Activated CD4-positive, alpha-beta T cell treated with anti-CD3 and anti-CD28 coated beads for 24 hours (primary cell): ENCODE results near the gene ARGLU1.
"Not testable (repeated sequence)": the region's sequence is repeated elsewhere in the genome, so short reads cannot be mapped to it uniquely, and the experiment has no call there.

Source experiments
- DNase-seq, 2 donors: peaks; one replicate each; pipeline ENCODE4 v3.0.0-alpha.2; 2020; ENCODE audit warnings: low read depth in 2 of 2

The ARGLU1 gene, protein sequence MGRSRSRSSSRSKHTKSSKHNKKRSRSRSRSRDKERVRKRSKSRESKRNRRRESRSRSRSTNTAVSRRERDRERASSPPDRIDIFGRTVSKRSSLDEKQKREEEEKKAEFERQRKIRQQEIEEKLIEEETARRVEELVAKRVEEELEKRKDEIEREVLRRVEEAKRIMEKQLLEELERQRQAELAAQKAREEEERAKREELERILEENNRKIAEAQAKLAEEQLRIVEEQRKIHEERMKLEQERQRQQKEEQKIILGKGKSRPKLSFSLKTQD

DNA sequence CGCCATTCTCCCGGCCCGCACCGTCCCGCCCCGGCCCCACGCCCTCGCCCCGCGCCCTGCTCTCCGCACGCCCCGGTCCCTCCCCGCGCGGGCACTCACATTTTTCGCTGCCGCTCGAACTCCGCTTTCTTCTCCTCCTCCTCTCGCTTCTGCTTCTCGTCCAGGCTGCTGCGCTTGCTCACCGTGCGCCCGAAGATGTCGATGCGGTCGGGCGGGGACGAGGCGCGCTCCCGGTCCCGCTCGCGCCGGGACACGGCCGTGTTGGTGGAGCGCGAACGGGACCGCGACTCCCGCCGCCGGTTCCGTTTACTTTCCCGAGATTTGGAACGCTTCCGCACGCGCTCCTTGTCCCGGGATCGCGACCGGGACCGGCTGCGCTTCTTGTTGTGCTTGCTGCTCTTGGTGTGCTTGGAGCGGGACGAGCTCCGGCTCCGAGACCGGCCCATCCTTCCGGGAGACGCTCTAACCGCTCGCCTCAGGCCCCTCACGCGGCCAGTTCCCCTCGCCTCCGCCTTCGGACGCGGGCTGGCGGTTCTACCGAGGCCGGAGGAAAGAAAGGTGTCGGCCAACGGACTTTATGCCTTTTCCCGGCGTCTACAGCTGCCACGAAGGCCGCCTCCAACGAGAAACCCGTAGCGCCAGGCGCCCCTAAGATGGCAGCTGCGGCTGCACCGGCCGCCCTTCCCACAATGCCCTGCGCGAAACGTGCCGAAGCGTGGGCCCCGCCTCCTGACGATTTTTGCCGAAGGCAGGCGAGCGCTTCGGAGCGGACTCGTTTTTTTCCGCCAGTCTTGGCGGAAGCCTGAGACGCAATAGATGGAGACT lies at the start of gene ARGLU1:
ARGLU1 (minus strand) TSS at position 664 of the 825 bp plus-strand sequence; CDS start at position 446, 218 bp downstream.
- peak; percentile 93 to 96 for DNase-seq

DNA sequence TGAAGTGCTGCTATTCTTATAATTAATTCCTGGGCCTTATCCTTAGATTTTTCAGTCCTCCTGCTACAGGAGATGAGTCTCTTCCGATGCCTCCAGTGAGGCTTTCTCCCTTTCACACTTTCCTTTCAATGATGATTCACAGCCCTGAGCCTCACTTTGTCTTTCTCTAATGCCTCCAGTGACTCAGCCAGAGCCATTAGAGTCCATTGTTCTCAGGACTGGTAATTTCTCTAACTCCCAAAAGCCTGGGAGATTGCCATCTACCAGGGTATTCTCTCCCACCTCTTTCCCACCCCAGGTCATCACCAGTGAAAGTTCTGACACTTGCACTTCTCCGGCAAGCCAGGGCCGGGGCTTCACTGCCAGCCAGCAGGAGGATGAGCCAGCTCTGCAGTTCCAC lies 49.6 kb upstream of the ARGLU1 start:
- no peak for DNase-seq

DNA sequence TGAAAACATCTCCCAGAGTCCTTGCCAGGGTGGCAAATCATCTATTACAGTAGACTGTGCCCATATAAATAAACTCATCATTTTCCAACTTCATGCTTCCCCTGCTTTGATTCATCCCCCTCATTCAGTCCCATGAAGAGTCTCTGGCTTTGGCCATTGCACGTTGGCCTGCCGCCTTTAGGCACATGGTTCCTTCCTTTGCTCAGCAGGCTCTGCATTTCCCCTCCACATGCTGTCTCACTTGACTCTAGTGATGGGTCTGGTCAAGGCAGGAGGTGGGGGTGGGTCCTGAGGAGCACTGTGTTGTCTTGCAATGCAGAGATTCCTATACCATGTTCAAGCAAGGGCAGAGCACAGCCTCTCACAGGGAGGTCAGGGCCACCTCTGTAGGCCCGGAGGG lies 48.8 kb upstream of the ARGLU1 start:
- DNase-seq = no peak

DNA sequence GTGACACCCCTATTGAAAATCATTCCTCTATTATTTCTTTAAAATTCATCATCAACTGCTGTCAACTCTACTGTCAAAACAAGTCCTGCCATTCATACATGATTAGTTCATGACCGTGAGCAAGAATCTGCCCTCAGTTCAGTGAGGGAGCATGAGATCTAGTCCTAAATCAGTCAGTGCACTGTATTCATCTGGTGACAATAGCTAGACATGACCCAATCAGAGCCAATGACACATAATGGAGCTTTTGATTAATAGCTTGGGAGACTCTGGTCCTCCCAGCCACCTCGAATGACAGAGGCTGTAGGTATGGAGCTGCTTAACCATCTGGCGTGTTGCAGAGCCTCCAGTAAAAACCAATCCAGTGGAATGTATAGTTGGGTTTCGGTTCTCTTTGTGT lies 46.9 kb upstream of the ARGLU1 start:
- DNase-seq = no peak

DNA sequence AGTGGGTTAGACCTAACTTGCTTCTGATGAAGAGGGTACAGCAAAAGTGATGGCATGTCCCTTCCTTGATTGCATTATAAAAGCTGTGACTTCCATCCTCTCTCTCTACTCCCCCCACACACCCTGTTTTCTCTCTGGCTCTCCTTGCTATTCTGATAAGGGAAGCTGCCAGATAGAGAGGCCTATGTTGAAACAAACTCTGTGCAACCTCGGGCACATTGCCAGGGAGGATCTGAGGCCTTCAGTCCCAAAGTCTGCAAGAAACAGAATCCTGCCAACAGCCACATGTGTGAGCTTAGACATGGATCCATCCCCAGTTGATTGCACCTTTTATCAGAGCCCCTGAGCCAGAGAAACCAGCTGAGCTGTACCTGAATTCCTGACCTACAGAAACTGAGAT lies 44.8 kb upstream of the ARGLU1 start:
- DNase-seq = no peak

DNA sequence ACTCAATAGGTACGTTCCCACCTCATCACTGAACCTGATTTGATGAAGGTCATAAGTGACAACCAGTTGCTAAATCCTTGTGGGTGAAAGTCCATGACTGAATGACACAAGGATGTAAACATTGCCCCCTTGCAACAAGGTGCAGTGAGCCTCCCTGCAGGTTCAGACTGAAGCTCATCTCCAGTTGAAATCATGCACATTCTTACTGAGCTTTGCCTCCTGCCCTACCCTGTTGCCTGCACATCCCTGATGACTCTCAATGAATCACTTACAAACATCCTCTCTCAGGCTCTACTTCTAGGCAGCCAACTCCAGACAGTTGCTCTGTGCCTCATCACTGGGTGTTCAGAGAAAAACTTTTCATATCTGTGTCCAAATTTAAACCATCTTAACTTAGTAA lies 42.5 kb upstream of the ARGLU1 start:
- DNase-seq = no peak

DNA sequence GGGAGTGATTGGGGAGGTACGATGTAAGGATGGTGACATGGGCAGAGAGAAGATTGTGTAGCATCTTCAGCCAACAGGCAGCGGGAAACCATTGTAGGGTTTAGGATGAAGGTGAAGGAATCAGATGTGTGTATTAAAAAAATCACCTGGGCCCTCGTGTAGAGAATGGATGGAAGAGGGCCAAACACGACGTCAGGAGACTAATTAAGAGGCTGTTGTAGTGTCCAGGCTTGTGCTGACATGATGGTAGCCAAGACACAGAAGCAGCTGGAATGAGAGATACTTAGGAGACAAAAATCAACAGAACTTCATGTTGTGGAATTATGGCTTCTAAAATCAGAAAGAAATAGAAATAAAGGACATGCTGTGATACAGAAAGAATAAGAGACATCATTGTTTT lies 41.2 kb upstream of the ARGLU1 start:
- no peak for DNase-seq

DNA sequence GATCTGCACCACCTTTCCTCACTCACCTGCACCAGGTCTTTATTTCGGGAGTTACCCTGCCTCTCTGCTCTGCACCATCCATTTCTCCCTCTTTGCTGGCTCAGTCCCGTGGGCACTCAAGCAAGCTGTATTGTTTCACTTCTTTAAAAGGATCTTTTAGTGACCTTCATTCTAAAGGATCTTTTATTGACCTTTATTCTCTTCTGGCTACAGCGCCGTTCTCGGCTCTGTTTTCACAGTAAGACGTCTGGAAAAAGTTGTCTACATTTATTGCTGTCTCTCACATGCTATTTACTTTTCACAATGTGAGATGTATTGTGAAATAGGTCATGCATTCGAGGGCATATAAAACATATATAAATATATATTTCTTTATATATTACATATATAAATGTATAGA lies 35.6 kb upstream of the ARGLU1 start:
- DNase-seq = no peak

DNA sequence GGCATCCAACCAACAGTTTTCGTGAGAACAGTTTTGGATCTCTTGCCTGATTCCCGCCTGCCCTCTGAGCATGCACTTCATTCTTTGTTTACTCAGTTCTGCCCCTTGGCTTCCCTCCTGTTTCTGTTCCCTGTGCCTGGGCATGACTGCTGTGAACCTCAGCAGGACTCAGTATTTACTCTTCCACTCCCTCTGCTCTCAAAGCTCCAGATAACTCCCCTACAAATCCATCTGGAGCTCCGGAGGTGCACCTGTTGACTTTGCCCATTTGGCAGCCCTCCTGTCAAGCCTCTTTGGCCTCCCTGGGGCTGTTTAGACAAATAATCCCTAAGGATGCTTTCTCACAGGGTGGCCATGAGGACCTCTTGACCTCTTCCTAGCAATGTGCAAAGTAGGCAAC lies 34.2 kb upstream of the ARGLU1 start:
- DNase-seq = no peak

DNA sequence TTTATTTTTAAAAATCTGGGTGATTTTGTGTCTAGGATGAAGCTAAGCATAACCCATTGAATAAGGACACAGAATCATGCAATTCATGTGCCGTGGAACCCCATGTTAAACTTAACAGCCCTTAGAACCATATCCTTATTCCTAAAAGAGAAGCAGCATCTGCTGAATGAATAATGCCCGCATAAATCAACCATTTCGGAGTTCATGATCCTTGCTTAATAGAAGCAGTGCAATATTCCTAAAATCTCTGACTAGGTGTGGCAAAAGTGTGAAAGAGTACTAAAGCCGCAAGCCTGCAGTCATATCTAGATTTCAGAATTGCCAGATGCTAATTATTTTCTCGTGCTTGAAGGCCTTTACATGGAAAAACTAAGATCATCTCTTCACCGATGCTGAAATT lies 33.6 kb upstream of the ARGLU1 start:
- DNase-seq = no peak

DNA sequence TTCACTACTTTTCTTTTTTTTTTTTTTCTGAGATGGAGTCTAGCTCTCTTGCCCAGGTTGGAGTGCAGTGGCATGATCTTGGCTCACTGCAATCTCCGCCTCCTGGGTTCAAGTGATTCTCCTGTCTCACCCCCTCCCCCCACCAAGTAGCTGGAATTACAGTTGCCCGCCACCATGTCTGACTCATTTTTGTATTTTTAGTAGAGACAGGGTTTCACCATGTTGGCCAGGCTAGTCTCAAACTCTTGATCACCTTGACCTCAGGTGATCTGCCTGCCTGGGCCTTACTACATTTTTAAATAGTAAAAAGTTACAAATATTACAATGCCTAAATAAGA lies 32.8 kb upstream of the ARGLU1 start:
- not testable (repeated sequence) for DNase-seq

DNA sequence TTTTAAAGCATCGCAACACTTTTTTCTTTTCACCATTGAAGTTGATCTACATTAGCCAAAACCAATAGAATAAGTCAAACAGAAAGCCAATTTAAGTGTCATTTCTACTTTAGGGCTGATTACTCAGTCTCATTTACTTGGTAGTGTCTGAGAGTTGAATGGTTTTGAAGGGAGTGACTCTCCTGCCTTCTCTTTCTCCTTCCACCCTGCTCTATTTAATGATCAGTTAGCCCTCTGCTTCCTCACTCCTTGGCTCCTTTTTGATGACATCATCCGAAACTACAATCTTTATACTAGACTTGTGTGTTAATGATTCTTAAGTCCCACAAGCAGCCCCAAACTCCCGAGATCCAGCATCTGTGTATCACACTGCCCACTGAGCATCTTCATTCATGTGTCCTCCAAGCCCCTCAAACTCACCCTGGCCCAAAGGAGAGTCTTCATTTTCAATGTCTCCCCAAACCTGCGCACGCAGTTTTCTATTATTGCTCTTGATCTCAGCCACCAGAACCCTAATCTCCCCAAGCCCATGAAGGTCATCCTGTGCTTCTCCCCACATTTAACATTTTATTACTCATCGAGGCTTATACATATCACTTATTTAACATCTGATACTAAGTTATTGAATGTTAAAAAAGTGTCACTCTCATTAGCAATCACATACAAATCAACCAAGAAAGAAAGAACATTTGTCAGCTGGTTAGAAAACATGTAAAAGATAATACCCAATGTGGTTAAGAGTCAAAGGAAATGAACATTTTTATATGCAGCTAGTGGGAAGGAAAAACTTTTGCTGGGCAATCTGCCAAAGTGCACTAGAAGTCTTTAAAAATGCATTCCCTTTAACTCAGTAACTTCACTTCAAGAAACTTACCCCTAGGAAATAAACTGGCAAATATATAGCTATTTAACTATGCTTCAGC lies 32.2 kb upstream of the ARGLU1 start:
- no peak for DNase-seq

DNA sequence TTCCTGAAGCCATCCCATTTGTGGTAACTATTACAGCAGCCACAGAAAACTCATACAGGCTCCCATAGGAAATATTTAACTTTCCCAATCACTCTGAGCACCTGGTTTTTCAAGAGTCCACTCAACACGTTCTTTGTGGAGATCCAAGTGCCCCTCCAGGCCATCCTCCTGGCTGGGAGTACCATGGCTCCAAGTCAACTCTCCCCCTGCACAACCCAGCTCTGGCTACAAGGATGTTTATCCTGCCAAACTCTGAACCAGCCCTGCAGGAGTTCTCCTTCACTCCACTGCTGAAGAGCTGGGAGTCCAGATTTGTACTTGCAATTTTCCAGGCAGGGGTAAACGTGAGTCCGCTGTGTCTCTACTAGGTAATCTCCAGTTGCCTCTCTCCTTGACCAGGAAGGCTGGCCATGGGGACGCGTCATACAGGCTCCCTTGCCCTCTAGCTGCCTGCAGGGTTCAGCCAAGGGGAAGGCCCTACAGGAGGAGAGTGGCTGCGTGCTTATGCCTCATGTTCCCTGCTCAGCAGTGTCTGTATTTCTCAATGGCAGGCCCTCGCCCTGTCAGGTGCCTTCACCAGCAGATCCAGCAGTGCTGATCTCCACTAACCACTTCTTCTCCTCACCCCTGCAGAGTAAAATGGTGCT lies 29.9 kb upstream of the ARGLU1 start:
- DNase-seq = no peak

DNA sequence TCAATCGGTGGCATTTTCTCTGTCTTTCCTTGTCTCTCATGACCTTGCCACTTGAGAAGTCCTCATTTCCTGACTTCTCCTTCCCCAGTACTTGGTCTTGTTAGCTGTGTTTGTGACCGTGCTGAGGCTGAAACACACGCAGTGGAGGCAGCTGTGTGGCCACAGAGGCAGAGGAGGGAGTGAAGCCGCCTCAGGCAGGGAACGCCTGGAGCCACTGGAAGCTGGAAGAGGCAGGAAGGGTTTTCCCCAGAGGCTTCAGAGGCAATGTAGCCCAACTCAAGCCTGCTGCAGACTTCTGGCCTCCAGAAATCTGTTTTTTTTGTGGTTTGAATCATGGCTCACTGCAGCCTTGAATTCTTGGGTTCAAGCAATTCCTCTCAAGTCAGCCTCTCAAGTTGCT lies 29.2 kb upstream of the ARGLU1 start:
- DNase-seq = no peak

DNA sequence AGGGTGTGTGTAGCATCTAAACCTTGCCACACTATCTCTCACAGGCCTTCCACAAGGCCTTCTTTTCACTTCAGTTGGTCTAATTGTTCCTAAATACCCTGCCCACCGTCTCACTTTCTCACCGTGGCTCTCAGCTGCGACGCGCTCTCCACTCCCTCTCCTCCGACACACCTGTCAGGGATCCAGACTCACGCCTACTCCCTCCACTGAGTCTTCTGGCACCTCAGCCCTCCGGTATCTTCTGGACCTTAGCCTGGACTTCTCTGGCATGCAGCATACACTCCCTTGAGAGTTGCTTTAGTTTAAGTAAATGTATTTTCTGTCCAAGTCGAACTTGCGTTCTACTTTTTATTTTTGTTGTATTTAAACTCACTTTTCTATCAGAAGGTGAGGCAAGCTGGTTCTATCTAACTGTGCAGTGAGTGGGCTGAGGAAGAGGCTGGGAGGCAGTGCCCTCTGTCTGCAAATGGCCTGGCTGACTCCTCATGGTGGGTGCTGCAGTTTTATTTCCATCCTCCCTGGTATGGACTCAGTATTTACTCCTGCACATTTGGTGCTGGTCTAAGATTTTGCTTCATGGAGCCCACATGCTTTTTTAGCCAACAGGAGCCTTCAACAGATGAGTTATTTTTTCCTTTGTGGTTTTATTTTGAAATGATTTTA lies 28.5 kb upstream of the ARGLU1 start:
- no peak for DNase-seq

DNA sequence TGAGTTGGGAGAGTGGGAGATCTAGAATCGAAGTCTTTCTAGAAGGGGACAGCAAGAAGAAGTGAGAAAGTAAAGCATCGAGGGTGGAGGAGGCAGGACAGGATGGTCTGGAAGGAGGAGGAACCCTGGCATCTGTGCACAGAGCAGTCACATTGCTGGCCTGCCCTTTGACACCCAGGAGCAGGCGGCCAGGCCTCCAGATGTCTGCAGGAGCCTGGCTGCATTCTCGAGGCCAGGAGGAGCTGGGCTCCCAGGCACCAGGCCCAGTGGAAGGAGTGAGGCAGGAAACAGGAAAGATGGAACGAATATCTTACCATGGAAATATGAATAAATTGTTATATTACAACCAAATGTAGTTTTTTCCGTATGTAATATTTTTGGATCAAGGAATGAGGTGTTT lies 27.7 kb upstream of the ARGLU1 start:
- no peak for DNase-seq

DNA sequence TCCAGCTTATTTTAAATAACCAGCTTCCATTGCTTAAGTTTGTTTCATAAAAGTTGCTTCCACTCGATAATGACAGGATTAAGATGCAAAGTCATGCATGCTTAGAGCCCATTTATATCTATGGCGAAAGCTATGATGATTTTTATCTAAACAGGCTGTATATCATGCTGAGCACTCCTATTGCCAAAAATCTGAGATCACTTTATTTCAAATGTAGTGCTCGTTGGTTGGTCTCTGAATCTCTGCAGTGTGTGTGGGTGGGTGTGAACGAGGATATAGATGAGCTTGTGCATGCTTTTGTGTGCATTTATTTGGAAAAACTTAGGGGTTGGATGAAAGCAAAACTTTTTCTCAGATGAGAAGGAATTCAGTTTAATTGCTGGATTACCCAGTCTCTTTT lies 27.0 kb upstream of the ARGLU1 start:
- DNase-seq = no peak

DNA sequence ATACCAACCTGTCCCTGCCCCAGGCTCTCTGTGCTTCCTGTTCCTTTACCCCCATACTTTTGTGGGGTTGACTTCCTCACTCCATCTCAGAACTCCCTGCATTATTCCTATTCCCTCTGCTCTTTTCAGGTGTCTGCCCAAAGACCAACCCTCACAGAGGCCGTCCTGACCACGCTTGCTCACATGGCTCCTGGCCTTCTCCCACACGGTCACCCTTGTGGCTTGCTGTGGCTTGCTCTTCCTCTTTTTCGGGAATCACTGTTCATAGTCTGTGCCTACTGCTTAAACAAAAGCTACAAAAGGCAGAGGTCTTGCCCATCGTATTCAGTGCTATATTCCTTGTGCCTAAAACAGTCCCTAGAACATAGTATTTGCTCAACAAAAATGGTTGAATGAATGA lies 25.2 kb upstream of the ARGLU1 start:
- no peak for DNase-seq

DNA sequence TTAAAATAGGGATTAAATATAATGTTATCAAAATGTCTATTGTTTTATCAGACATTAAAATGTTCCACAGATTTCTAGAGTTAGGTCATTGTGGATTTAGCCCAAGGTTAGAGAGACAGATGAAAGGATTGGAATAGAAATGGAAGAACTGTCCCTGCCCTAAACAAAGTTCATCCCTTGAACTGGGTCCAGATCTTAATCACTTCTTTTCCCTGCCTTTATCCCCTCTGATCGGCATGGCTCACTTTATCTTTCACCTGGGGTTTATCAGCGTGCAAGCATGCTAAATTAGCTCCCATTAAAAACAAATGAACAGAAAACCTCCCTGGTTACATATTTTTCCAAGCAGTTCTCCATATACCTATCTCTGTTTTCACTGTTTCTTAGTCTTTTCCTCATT lies 23.4 kb upstream of the ARGLU1 start:
- no peak for DNase-seq

DNA sequence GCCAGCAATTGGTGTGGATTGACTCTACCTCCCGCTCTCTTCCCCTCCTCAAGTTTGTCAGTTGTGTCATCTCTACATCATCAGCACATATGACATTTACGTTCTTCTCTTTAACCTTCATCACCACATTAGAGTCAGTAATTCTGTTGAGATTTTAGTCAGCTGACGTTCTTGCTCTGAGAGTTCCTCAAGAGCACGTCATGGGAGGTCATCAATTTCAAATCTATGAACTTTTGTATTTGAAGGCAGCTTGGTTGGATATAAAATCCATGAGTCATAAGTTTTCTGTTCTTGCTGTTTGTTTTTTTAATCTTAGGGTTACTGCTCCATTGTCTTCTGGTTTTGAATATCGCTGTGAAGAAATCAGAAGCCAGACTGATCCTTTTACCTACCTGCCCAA lies 21.8 kb upstream of the ARGLU1 start:
- no peak for DNase-seq

DNA sequence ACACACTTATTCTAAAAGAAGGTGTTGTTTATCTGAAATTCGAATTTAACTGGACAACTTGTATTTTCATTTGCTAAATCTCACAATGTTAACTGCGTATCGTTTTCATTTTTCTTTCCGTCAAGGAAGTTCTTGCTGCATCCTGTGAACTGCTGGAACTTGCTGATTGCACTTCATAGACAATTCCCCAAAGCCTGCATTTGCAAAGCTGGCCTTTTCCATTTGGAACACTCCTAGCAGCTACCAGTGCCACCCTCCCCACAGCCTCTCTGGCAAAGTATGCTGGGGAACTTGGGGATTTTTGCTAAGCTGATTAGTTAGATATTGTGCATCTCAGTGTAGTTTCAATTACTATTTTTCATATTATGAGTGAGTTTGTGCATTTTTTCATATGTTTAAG lies 20.4 kb upstream of the ARGLU1 start:
- no peak for DNase-seq
